Activated T-cell treated with anti-CD3 and anti-CD28 coated beads, Interleukin-2, amount 50 U/mL, for 48 hours (primary cell): Measurements from ENCODE around the gene MTFR1L.

Experiments used
- DNase-seq, 2 experiments: peaks; one replicate each; pipeline ENCODE4 v3.0.0-alpha.2; 2020

Gene MTFR1L

DNA sequence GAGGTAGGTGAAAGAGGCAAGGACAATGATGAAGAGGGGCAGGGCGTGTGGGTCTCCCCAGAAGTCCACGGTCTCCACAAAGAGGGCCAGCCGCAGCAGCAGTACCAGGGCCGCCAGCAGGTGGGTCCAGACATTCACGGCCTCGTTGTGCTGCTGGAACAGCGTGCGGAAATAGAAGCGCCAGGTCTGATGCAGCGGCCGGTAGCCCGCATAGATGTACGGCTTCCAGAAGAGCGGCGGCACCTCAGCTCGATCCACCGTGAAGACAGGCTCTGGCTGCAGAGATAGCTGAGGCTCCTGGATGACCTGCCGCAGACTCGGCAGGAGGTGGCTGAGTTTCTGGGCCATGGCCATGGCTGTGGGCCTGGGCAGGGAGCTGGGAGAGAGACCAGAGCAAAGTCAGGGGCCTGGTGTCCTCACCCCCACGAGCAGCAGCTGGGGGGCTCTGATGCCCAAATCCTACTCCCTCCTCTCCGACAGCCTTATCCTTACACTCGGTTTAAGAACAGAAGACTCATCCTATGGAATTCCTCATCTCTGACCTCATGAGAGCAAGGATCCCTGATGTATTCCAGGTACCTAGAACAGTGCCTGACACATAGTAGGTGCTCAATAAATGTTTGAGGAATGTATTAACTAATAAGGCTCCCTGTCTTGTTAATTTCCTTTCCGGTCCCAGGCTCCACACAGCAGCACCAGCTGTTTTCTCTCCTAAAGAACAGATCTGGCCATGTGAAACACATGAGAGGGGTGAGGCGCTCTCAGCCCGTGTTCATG, 43.9 kb downstream of the MTFR1L start:
- no peak for DNase-seq

DNA sequence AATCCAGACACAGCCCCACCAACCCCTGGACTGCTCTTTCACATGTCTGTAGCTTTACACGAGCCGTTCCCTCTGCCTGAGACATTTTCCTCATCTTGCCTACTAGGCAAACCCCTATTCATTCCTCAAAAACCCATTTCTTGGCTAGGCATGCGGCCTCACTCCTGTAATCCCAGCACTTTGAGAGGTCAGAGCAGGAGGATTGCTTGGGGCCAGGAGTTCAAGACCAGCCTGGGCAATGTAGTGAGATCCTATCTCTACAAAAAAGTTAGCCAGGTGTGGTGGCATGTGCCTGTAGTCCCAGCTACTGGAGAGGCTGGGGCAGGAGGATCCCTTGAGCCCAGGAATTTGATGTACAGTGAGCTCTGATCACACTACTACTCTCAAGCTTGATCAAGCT, 44.7 kb downstream of the MTFR1L start:
- DNase-seq = no peak

DNA sequence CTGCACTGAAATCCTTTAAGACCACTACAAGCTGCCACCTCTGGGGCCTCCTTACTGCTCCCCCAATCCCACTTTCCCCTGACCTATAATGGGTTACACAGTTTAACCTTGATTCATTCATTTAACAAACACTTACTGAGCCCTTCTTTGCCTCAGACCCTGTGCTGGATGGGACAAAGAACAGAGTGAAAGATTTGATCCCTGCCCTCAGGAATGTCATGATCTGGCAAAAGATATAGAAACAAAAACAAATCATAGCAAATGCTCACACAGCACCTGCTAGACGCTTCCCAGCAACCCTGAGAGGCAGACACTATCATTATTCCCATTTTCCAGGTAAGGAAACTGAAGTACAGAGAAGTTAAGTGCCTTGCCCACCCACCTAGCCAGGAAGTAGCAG, 46.5 kb downstream of the MTFR1L start:
- no peak for DNase-seq

DNA sequence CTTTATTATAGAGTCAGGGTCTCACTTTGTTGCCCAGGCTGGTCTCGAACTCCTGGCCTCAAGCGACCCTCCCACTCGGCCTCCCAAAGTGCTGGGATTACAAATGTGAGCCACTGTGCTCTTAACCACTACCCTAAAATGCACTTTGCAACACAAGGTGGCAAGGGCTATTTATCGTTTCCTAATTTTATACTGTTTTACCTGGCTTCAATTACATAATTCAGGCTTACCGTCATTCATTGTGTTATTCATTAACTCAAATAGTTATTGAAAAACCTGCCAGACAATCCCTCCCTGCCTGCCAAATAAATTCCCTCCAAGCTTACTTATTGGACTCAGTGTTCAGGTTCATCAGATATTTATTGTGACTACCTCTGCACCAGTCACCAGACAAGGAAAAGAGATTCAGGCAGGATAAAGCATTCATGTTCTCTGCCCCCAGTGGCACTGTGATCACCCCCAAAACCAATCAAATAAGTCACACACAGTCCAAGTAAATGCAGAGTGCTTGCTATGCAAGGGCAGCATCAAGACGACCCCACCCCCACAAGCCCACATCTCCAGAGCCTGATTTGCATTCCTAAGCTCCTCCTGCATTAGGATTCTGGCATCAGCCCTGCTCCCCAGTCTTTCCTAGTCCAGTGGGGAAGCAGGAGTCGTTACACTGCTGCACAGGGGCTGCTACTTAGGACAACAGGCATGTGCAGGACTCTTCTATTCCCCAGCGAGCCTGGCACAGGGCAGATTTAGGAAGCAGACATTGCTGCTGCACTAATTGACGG, 47.6 kb downstream of the MTFR1L start:
- DNase-seq = no peak

DNA sequence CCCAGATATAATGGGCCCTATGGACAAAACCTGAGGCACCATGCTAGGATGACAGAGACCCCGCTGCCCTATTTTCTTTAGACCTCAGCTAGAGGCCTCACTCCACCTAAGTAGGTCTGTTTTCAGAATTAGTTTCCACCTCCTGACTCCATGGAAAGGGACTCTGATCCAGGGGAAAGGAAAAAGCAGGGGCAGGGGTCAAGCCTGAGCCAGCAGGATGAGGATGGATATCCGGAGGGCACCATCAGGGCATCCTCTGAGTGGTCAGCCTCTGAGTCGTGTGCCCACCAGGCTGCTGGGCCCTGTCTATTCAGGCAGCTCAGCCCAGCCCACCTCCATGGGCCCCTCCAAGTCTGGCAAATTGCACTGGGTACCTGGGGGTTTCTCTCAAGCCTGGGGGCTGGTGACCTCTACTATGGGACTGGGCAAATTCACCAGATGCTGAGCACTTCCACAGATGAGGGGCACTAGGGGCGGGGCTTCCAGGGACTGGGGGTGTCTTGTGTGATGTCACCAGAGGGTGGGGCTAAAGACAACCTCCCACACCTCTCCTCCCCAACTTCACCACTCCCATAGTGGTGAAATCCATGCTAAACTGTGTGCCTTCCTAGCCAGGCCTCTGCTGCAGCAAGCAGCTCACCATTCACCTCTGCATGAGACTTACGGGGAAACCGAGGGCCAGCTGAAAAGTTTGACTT, 50.3 kb downstream of the MTFR1L start:
- no peak for DNase-seq

DNA sequence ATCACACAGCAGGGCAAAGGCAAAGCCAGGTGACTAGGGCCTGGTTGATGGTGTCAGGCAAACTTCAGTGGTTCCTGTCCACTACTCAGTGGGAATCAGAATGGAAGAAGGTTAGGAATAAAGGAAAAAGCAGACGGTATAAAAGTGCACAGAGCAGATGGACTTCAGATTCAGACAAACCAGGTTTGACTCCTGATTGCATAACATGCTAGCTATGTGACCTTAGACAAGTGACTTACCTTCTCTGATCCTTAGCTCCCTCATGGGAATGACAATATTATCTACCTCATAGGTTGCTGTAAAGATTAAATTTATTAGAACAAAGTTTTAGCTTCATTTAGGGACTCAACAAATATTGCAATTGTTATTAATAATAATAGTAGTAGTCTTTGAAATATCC, 50.9 kb downstream of the MTFR1L start:
- no peak for DNase-seq

DNA sequence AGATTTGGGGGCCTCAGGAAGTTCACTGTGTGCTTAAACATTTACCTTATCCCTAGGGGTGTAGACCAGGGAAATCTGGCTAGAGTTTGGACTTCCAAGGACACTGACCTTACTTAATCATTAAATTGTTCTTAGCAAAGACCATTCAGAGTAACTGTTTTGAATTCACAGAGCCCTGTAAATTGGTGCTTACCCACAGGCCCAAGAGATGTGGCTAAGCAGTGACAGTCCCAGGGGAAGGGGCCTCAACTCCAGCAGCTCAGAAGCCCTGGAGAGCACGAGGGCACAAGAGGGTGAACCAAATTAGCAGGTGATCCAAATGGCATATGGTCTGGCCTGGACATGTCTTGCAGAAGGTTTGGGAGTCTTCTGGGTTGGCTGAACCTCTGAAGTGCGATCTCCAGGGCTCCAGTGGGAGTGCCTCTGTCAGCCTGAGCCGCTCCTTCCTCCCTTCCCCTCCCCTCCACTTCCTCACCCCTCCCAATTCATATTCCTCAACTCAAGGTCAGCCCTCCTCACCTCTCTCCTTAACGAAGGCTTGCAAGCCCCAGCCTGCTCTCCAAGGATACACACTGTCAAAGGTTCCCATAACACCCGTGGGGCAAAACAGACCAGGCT, 51.4 kb downstream of the MTFR1L start:
- DNase-seq = no peak

DNA sequence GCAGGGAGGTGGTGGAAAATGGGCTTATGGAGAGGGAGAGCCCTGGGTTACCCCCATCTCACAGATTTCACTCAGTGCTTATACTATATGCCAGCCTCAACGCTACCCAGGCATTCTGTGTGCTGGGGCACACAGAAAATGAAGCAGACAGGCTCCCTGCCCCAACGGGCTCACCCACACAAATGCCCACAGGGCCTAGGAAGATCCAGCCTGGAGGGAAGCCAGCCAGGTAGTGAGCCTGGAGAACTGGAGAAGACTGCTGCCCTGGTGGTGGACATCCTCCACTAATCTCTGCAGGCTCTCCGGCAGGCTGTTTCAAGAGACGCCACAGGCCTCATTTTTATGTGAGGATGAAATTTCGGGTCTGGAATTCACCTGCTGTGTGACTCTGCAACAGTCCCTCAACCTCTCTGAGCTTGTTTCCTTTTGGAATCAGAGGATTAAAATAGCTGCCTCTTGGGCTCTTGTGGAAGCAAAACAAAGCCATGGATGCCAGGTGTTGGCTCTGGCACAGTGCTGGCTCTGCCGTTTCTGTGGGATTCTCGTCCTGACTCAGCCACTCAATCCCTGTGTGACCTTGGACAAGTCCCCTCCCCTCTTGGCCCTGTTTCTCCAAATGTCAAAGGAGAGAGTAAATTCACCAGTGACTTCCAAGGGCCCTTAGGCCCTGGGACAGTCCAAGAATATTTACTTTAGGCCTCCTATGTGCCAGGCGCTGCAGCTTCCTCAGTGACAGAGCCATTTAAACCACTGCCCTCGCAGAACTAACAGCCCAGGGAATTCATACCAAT, 52.1 kb downstream of the MTFR1L start:
- DNase-seq = no peak

DNA sequence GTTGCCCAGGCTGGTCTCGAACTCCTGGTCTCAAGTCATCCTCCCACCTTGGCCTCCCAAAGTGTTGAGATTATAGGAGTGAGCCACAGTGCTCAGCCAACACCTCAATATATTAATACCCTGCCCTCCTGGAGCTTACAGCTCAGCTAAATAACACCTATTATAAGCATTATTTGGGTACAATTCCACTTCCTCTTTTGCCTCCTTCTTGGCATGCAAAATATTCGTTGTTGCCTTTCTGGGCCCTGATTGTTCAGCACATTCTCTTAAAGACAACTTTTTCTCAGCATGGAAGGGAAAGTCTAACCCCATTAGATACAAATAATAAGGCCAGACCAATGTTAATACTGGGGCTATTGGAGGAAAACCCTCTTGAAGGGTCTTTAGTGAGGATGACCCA, 53.0 kb downstream of the MTFR1L start:
- no peak for DNase-seq

DNA sequence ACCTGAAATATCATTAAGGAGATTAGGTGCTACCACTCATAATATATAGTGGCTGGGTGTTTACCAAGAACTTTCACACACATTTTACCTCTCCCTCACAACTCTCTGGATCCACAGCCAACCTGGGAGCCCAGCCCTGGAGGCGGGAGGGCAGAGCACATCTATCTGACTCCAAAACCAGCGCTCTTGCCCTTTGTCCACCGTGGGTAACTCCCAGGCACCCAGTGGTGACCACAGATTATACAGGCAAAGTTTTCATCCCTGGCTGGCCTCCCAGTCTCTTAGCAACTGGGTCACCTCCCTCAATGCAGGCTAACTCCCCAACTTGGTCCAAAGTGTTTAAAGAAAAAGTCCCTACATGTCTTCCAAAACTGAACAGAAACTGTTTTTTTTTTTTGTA, 53.4 kb downstream of the MTFR1L start:
- DNase-seq = no peak

DNA sequence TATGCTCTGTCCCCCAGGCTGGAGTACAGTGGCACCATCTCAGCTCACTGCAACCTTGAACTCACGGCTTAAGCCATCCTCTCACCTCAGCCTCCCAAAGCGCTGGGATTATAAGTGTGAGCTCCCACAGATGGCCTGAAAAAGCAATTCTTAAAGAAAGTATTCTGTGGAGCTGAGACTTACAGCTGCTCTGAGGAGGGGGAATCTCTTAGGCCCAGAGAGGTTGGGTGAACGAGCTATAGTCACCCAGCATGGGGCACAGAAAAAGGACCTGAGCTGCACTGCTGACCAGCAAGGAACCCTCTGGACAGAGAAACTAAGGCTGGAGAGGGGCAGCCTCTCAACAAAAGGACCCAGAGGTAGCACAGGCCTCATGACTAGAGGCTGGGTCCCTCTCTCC, 54.5 kb downstream of the MTFR1L start:
- DNase-seq = no peak

DNA sequence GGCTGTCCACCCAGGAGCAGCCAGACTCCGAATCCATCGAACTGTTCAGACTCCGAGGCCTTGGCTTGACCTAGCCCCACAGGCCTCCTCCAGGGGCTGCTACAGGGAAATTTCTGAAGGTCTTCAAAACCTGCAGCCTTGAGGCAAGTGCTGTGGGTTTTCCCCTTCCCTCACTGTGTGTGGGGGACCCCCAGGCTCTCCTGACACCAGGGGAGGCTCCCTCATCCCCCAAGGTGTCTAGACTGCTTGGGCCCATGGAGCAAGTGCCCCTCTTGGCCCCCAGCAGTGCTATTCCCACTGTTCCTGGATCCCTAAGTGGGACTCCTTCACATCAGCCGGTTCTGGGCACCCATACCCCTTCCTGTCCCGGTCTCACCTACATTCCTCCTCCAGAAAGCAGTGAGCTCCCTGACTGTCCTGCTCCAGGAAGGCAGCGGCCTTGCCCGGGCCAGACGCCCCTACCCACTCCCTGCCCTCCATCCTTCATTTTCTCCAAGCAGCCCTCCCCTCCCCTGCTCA, 54.9 kb downstream of the MTFR1L start:
- DNase-seq = no peak

DNA sequence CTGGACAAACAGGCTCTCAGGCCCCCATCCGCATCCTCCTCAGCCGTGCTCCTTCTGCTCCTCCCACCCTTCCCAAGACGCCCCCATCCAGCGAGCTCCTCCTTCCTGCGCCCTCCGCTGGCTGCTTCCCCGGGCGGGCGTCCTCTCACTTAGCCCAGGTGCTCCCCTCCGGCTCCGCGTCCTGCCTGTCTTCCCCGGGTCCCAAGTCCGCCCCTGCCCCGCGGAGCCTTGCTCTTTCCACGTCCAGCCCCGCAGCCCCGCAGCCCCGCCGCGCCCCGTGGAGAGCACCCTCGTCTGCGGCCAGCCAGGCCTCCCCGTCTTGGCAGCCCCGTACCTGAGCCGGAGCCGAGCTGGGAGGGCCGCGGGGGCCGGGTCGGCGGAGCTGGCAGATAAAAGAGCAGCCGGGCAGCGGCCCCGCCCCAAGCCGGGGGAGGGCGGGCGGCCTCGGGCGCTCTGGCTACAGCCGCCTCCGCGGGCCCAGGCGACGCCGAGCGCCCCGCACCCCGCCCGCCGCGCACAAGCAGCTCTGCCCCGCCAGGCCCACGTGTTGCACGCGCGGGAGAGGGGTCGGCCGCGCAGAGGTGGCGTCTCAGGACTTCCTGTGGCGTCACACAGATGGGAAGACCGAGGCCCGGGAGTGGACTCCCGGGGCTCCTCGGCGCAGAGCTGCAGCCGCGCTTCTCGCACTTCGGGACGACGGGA, 55.6 kb downstream of the MTFR1L start, which contains the start of gene PAQR7:
PAQR7 (minus strand) TSS at position 555 of the 702 bp plus-strand sequence. CDS start 11,869 bp downstream, outside the sequence.
- DNase-seq = peak; percentile 70 to 79

DNA sequence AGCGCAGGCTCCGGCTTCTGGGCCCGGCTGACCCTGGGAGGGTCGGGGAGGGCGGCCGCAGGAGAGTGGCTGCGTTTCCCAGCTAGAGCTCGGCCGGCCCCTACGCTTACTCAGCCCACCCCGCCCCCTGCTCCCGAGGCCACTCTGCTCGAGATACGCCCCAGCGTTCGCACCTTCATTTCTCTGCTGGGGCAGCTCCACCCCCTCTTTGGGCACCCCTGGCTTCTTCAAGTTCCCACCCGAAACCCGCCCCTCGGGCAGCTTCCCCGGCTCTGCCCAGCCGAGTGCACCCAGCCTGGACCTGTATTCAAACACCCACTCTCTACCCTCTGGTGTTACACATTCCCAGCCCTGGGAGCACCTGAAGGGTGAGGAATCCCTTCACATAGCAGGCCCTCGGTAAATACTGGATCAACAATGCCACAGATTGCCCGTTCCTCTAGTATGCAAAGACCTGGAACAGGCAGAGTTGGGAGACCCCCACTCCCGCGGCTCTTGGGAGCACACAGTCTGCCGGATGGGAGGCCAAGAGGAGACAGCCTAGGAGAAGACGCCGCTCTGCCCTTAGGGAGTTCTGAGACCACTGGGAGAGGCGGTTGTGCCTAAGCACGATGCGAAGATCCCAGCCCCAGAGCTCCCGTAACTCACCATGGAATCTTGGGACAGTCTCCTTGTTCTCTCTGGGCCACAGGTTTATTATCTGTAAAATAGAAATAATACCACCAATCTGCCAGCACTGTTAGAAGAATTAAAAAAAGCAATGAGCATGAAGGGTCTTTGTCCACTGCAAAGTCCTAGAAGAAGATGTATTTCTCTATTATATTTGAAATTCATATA, 56.3 kb downstream of the MTFR1L start:
- no peak for DNase-seq

DNA sequence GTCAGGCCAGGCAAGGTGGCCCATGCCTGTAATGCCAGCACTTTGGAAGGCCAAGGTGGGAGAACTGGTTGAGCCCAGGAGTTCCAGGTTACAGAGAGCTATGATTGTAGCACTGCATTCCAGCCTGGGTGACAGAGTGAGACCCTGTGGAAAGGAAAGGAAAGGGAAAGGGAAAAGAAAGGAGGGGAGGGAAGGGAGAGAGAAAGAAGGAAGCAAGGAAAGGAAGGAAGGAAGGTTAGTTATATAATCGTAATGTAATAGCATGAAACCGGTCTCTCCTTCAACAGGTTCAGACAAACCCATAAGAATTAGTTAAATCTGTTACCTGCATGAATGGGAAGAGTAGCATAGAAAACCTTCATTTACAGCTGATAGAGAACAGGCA, 56.9 kb downstream of the MTFR1L start:
- no peak for DNase-seq

DNA sequence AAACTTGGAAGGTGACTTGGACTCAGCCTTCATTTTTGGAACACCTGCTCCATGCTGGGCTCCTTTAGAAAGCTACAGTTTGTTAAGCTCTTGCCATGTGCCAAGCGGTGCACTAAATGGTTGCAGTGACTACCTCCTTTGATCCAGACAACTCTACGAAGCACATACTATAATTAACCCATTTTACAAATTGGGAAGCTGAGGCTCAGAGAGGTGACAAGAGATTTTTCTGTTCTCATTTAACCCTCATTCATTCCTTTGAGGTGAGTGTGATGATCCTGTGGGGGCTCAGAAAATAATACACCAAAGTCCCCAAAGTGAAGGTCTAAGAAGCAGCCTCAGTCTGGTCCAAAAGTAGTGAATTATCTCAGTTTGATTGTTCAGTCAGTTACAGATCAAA, 57.4 kb downstream of the MTFR1L start:
- DNase-seq = no peak

DNA sequence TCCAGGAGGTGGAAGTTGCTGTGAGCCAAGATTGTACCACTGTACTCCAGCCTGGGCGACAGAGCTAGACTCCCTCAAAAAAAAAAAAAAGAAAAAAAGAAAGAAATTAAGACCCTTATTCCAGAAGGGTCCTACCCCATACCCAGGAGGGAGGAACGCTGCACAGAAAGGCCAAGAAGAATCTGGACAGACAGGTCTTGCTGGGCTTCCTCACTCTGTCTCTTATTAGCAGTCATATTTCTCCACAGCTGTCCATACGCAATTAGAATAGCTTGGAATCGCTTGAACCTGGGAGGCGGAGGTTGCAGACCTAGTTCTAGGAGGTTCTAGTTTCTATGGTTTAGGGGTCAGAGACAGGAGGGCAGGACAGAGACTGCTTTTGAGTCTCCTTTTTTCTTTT, 58.9 kb downstream of the MTFR1L start:
- DNase-seq = no peak

DNA sequence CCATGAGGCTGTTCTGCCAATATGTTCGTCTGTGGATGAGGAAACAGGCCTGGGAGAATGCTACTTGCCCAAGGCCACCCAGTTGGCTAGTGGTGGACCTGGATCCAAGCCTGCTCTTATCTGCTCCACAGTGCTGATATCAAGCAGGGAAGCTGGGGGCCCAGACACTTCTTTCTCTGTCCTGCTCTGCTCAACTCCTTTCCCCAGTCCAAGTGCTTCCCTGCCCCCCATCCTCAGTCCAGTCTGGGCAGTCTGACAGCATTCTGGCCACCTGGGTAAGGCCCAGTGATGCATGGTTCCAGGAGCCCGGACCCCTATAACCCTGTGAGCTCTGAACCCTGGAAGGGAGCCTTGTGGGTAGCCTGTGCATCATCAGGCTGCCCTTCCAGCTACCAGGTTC, 59.9 kb downstream of the MTFR1L start:
- no peak for DNase-seq

DNA sequence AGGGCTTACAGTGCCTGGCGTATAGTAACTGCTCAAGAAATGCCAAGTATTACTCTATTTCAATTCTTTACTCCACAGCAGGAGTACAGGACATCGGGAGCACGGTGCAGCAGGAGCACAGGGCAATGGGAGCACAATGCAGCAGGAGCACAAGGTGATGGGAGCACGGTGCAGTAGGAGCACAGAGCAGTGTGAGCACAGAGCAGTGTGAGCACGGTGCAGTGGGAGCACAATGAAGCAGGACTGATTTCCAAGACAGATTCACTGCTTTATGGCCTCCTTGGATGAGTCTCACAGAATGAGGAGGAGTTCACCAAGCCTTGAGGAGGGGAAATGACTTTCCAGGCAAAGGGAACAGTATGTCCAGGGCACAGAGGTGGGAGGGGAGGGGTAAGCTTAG, 60.8 kb downstream of the MTFR1L start:
- no peak for DNase-seq

DNA sequence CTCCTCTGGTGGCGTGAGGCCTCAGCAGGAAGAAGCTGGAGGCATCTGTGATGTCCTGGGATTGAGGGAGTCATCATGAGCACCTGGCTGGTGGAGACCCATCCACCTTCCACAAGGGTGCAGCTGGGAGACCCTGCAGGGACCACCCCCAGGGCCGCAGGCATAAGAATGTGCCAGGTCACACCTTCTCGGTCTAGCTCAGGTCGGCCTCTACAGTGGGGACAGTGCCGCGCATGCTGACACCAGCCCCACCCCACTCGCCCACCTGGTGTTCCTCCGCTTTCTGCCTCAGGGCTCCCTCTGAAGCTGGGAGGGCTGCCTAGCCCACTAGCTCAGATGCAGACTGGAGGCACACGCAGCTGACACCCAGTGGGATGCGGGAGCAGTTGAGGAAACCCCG, 61.5 kb downstream of the MTFR1L start:
- DNase-seq = no peak
